GM19023 (cell line): ENCODE results near the gene IGFBP6.

Experiments
- ATAC-seq: cut with Tn5 transposase; IDR thresholded peaks from one replicate; pipeline ENCODE4 v1.9.1; 2021; ENCODE audit warnings: mild to moderate bottlenecking, moderate library complexity; ENCODE audit not compliant: unreplicated experiment

IGFBP6 gene

DNA sequence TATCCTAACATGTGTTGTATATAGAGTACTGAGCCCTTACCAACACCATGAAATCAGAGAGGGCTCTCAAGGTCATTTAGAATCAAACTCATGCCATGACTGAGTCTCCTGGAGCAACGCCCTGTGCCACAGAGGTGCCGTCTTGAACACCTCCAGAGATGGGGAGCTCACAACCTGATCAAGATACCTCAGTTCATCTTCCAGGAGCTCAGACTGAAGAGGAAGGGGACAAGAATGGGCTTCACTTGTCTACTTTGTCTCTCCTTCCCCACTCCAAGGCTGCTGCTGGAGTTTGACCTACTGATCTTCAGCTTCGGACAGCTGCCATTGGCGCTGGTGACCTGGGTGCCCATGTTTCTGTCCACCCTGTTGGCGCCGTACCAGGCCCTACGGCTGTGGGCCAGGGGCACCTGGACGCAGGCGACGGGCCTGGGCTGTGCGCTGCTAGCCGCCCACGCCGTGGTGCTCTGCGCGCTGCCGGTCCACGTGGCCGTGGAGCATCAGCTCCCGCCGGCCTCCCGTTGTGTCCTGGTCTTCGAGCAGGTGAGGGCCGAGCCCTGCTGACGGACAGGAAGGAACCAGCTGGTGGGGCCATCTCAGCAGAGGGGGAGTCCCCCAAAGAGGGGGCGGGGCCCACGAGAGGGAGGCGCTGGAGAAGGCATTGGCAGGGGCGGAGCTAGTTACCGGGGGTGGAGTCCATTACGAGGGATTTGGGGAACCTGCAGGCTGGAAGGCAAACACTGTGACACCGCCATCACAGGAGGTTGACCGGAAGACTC lies 17.8 kb downstream of the IGFBP6 start:
- no peak for ATAC-seq

DNA sequence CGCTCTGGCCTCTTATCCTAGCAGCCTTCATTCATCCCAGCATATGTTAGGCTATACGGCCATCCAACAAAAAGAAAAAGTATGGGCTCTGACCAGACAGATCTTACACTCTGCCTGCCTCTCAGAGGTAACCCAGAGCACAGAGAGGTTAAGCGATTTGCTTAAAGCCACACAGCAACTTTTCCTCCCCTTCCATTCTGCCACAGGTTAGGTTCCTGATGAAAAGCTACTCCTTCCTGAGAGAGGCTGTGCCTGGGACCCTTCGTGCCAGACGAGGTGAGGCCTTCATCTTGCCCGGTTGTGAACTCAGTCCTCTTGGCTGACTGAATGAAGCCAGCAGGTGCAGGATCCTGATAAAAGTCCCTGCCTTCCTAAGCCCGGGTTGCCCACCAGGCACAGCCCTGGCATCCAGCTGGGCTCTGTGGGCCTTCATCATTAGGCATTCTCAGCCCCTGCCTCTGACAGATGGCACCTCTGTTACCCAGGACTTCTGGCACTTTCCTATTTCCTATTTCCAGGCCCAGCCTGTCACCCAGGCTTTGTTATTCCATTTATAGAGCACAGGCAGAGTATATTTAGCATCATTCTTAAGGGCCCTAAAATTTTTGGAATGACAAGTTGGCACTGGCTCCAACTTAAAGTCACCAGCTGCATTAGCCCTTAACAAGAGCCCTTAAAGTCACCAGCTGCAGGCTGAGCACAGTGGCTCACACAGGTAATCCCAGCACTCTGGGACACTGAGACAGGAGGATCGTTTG lies 18.6 kb downstream of the IGFBP6 start:
- ATAC-seq = no peak

DNA sequence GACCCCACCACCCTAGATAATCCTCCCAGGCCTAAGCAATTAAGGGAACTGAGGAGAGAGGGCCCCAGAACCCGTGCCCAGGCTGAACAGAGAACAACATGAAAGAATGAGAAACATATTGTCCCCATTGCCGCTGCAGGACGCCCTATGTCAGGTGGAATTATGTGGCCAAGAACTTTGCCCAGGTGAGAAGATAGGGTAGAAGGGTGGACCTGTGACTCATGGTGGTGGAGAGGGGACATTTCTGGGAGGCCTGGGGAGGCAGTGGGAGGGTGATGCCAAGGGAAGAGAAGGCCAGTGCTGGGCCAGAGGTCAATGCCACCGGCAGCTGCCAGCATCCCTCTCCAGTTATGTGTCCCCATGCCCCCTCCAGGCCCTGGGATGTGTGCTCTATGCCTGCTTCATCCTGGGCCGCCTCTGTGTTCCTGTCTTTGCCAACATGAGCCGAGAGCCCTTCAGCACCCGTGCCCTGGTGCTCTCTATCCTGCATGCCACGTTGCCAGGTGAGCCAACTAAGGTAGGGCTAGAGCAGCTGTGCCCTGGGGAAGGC lies 21.4 kb downstream of the IGFBP6 start:
- ATAC-seq = no peak

DNA sequence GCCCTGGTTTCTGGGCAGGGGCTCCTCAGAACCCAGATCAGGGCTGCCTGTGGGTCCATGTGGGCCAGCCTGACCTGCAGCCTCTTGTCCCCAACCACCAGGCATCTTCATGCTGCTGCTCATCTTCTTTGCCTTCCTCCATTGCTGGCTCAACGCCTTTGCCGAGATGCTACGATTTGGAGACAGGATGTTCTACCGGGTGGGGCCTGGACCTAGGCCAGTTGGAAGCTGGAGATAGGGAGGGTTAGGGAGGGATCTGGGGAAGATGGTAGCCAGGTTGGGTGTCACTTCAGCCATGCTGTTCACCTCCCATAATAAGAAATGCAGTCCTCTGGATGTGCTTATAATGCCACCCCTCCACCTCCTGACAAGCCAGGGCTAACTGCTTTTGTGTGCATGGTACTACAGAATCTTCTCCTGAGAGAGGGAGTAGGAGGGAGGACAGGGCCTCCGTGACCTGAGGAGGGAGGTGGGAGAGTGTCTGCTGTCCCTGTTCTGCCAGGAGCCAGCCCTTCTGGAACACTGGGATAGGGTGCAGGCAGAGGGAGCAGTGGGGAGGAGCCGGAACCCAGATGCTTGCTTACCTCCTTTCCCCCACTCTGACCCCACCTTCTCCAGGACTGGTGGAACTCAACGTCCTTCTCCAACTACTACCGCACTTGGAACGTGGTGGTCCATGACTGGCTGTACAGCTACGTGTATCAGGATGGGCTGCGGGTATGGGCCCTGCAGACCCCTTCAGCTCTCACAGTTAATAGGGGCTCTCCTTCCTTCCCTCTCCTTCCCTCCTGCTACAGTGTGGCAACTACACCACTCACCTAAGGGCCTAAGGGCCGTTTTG lies 23.4 kb downstream of the IGFBP6 start:
- ATAC-seq = no peak

DNA sequence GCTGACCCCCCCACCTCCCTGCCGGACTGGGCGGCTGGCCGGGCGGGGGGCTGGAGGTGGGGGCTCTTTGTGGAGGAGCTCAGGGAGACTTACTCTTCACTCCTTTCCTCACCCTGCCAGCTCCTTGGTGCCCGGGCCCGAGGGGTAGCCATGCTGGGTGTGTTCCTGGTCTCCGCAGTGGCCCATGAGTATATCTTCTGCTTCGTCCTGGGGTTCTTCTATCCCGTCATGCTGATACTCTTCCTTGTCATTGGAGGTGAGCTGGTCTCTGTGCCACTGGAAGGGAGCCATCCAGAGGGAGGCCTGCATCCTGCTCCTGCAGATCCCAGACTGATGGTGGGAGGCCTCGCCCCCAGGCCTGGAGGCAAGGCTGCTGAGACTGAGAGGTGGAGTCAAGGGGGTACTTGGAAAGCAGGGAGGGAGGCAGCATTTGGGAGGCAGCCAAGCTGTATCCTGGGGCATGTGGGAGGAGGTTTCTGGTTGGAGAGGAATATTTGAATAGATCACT lies 25.5 kb downstream of the IGFBP6 start:
- no peak for ATAC-seq

DNA sequence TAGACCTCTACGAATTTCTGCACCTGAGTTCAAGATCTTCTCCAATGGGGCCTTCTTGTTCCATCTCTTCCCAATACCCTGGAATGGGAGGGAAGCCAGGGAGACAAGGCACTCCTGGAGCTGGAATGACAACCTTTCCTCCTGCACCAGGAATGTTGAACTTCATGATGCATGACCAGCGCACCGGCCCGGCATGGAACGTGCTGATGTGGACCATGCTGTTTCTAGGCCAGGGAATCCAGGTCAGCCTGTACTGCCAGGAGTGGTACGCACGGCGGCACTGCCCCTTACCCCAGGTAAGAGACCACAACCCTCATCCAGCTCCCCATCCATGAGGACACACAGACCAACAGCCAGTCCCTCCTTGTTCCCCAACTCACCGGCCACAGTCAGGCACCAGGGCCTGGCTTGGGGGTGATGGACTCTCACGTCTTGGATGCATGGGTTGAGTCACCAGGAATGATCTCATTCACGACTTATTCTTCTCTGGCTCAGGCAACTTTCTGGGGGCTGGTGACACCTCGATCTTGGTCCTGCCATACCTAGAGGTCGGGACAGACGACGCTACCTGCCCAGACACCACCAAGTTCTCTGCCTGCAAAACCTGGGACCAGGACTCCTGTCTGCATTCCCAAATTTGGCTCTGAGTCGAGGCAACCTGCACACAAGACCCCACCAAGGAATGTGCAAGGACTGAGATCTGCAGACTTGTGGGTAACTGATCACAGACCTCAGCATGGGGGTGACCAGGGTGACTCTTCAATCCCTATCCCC lies 26.3 kb downstream of the IGFBP6 start:
- ATAC-seq = no peak

DNA sequence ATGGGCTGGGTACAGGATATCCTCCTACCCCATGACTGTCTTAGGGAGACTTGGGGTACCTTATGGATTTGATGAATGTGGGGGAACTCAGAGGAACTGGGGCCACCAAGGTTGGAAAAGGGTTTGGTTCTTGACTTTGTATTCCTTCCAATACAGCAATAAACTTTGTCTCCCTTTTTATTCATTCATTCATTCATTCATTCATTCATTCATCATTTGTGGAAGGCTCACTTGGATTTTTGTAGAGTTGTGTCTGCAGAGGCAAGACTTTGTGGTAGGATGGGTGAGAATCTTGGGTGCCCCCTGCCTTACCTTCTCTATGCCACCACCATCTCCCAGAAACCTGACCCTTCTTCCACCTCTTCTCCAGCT lies 26.9 kb downstream of the IGFBP6 start:
- ATAC-seq = no peak

DNA sequence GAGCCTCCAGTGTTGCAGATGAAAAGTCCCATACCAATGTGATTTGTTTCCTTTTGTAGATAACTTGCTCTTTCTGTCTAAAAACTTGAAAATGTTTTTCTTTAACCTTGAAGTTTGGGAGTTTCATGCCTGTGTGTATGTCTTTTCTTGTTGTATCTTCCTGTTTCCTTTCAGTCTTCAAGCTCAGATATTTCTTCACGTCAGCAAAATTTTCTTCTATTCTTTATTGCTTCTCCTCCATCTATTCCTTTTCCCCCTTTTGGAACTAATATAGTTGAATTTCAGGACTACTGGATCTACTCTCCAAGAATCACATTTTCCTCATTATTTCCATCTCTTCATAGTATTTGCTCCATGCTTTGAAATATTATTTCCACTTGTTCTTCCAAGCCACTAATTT lies 29.7 kb downstream of the IGFBP6 start:
- ATAC-seq = no peak

DNA sequence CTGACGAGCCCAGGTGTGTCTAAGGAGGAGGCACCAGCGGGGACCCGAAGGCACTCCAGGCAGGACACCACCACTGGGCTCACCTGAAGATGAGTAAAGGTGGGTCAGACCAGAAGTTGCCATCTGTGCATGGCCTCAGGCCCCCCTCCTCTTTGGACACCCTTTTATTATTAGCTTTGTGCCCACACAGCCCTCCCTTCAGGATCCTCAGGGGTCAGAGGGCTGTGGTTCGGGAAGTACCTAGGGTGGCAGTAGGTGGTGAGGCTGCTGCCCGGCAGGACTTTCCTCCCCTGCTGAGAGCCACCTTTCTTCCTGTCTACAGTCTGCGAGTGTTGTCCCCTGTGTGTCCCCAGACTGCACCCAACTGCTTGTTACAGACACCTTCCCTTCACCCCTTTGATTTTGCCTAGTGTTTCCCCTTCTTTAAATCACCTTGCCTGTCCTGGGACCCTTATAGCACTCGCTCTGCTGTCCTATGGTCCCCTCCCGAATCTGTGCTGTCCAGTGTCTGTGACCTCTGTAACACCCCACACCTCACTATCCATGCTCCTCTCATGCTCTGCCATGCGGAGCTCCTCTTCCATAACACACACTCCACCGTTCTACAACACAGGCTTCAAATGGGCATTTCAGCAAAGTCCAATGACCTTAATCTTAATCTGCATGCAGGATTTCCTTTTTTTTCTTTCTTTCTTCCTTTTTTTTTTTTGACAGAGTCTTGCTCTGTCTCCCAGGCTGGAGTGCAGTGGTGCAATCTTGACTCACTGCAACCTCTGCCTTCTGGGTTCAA lies 31.5 kb downstream of the IGFBP6 start:
- ATAC-seq = no peak

DNA sequence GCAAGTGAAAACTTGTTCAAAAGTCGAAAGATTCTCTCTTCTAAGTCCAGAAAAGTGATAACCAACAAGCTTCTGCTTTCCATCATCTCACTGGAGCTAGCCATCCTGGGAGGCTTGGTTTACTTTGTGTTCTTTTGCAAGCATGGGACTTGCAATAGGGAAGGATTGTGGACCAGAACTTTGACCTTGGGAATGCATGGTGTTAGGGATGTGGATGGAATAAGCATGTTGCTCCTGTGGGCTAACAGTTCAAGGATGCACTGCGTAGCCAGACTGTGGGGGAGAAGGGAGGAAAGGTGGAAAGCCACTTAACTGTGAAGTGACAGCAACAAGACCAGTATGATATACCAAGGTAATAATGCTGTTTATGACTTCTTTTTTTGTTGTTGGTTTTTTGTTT lies 34.4 kb downstream of the IGFBP6 start:
- no peak for ATAC-seq

DNA sequence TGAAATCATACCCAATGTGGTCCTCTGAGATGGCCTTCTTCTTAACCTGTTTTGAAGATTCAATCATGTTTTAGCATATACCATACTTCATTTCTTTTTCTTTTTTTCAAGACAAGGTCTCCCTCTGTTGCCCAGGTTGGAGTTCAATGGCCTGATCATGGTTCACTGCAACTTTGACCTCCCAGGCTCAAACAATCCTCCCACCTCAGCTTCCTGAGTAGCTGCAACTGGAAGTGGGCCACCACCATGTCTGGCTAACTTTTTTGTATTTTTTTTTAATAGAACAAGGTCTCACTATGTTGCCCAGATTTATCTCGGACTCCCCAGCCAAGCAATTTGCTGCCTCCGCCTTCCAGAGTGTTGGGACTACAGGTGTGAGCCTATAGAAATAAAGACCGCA lies 36.3 kb downstream of the IGFBP6 start:
- no peak for ATAC-seq

DNA sequence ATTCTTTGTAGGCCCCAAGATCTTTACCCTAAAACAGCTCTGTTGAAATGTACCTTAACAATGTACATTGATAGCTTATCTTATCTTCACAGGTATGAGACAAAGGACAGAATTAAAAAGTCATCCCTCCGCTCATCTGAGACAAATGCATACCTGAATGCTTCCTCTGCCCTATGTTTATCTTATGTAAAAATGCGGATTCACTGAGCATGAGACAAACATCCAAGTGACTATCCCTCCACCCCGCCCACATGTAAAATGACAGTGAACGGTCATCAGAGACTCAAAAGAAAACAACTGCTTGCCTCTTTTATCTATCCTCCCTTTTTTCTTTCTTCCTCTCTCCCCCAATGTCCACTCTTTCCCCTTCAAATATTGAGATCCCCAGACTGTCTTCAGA lies 45.9 kb downstream of the IGFBP6 start:
- ATAC-seq = no peak

DNA sequence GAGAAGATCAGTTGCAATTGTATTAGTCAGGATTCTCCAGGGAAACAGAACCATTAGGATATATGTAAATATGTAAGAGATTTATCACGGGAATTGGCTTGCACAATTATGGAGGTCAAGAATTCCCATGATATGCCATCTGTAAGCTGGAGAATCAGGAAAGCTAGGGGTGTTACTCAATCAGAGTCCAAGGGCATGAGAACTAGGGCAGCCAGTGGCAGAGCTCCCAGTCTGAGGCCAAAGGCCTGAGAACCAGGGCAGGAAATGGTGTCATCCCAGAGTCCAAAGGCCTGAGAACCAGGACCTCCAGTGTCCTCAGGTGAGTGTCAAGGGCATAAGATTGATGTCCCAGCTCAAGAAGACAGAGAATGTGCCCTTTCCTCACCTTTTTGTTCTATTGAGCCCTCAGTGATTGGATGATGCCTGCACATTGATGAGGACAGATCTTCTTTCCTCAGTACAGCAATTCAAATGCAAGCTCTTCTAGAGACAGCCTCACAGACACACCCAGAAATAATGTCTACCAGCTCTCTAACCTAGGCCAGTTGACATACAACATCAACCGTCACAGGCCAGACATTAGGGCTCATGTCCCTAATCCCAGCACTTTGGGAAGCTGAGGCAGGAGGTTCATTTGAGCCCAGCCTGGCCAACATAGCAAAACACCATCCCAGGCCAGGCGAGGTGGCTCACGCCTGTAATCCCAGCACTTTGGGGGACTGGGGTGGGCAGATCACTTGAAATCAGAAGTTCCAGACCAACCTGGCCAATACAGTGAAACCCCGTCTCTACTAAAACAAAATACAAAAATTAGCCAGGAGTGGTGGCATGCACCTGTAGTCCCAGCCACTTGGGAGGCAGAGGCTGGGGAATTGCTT lies 48.2 kb downstream of the IGFBP6 start:
- no peak for ATAC-seq

DNA sequence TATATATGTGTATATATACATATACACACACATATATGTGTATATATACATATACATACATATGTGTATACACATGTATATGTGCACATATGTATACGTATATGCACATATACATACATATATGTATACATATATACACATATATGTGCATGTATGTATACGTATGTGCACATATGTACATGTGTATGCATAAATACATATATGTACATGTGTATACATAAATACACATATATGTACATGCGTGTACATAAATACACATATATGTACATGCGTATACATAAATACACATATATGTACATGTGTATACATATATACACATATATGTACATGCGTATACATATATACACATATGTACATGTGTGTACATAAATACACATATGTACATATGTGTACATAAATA lies 49.7 kb downstream of the IGFBP6 start:
- no peak for ATAC-seq

DNA sequence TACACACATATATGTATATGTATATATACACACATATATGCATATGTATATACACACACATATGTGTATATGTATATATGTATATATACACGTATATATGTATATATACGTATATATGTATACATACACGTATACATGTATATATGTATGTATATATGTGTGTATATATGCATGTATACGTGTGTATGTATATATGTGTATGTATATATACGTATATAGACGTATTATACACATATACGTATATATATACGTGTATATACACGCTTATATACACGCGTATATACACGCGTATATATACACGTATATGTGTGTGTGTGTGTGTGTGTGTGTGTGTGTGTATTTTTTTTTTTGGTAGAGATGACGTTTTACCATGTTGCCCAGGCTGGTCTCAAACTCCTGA lies 50.2 kb downstream of the IGFBP6 start:
- no peak for ATAC-seq

DNA sequence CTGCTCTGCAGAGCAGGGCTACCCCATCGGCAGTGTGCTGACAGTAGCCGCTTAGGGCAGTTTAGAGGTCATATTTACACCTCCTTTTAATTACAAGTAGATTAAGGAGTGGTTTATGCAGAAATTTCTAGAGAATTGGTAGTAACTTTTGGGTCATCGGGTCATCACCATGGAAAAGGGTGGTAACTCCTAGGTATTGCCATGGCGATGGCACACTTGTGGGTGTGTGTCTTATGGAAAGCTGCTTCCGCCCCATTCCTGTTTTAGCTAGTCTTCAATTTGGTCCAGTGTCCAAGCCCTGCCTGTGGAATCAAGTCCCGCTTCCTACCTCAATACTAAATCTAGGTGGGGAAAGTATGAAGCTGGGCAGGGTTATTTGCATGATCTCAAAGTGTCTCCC lies 53.6 kb downstream of the IGFBP6 start:
- no peak for ATAC-seq
